ENCODE data around the gene MISP3. TPM values are rescaled to one million over a fixed set of nuclear protein-coding genes. Genes with fewer than 3 reads are reported as not detected.

Gene MISP3
- total and polyA plus RNA-seq, 10 donors = 1.5 to 8.0 (median 2.0) TPM

- peaks cover 0 to 26% (median 17%) of the 10 kb centered on the region in 6 donors for H3K4me1 ChIP-seq
- H3K4me3 ChIP-seq = no peak overlapping the region
- H3K36me3 ChIP-seq = no peaks in the 10 kb centered on the region
- no peaks in the 10 kb centered on the region for H3K9me3 ChIP-seq
- H3K27me3 ChIP-seq (replicated peaks in 1 of 7) = peaks cover 0 to 79% (median 44%) of the 10 kb centered on the region in 7 donors
- WGBS, 5 donors = 54 to 66% (median 58%) methylated on average over 8 of the region's 8 CpGs
- DNase-seq = no peak
- intact Hi-C loops (cut with DNase I; ENCODE audit: low total_unique reads) = no loop called here
- TF ChIP-seq CTCF (IDR thresholded peaks at IDR 0.05 in 8 of 11, conservative IDR thresholded peaks at IDR 0.05 in 3 of 11) (no peak), POLR2AphosphoS5 (IDR thresholded peaks at IDR 0.05) (no peak), POLR2A (IDR thresholded peaks at IDR 0.05) (no peak)
- no peak overlapping the region for H3K27ac ChIP-seq
Observed at GRCh38 chr19:14059652-14060155, 12.9 kb upstream of the MISP3 start.

GRCh38 chr19:14061081-14061749 is 11.4 kb upstream of the MISP3 start:
- no peaks in the 10 kb centered on the region for H3K36me3 ChIP-seq
- no peak for DNase-seq
- H3K4me1 ChIP-seq = peaks cover 0 to 26% (median 17%) of the 10 kb centered on the region in 6 donors
- WGBS, 5 donors = 55 to 66% (median 57%) methylated on average over 9 of the region's 9 CpGs
- no peaks in the 10 kb centered on the region for H3K9me3 ChIP-seq
- no peak for TF ChIP-seq POLR2AphosphoS5 (IDR thresholded peaks at IDR 0.05)
- TF ChIP-seq POLR2A (IDR thresholded peaks at IDR 0.05) = no peak
- TF ChIP-seq CTCF (IDR thresholded peaks at IDR 0.05 in 8 of 11, conservative IDR thresholded peaks at IDR 0.05 in 3 of 11) = no peak
- no peak overlapping the region for H3K4me3 ChIP-seq
- peaks cover 0 to 75% (median 44%) of the 10 kb centered on the region in 7 donors for H3K27me3 ChIP-seq (replicated peaks in 1 of 7)
- intact Hi-C loops (cut with DNase I; ENCODE audit: low total_unique reads) = no loop called here
- no peak overlapping the region for H3K27ac ChIP-seq

- H3K4me3 ChIP-seq = no peak within 1 kb of the TSS
- intact Hi-C loops (cut with DNase I; ENCODE audit: low total_unique reads) = no loop called here
- 64 to 80% (median 73%) methylated on average over 11 to 19 of the region's 19 CpGs for WGBS, 5 donors
- peaks cover 0 to 68% (median 39%) of the 10 kb centered on the region in 7 donors for H3K27me3 ChIP-seq (replicated peaks in 1 of 7)
- no peak for TF ChIP-seq POLR2A (IDR thresholded peaks at IDR 0.05)
- no peak for TF ChIP-seq POLR2AphosphoS5 (IDR thresholded peaks at IDR 0.05)
- no peaks in the 10 kb centered on the region for H3K36me3 ChIP-seq
- peaks cover 0 to 24% (median 17%) of the 10 kb centered on the region in 6 donors for H3K4me1 ChIP-seq
- no peaks in the 10 kb centered on the region for H3K9me3 ChIP-seq
- H3K27ac ChIP-seq = no peak within 1 kb of the TSS
- no peak for DNase-seq
Observed at GRCh38 chr19:14061751-14062557, 10.6 kb upstream of the MISP3 start, which contains the start of gene PALM3. PALM3 (minus strand) TSS chr19:14062076; CDS start chr19:14061980, 96 bp downstream.

- no peak overlapping the region for H3K27ac ChIP-seq
- no peaks in the 10 kb centered on the region for H3K36me3 ChIP-seq
- H3K27me3 ChIP-seq (replicated peaks in 1 of 7) = peaks cover 0 to 62% (median 34%) of the 10 kb centered on the region in 7 donors
- intact Hi-C loops (cut with DNase I; ENCODE audit: low total_unique reads) = no loop called here
- H3K9me3 ChIP-seq = no peaks in the 10 kb centered on the region
- H3K4me1 ChIP-seq = peaks cover 0 to 18% (median 13%) of the 10 kb centered on the region in 6 donors
- no peak for DNase-seq
- H3K4me3 ChIP-seq = no peak overlapping the region
- WGBS, 5 donors = 84 to 92% (median 90%) methylated on average over 5 of the region's 5 CpGs
- no peak for TF ChIP-seq POLR2AphosphoS5 (IDR thresholded peaks at IDR 0.05)
- no peak for TF ChIP-seq POLR2A (IDR thresholded peaks at IDR 0.05)
- no peak for TF ChIP-seq CTCF (IDR thresholded peaks at IDR 0.05 in 8 of 11, conservative IDR thresholded peaks at IDR 0.05 in 3 of 11)
Observed at GRCh38 chr19:14062558-14062855, 10.1 kb upstream of the MISP3 start.

Measured in spleen (tissue), 11 donors.